Ishikawa (cell line): ENCODE results near the gene MLLT6.

Experiments used
- CEBPB ChIP-seq: IDR thresholded peaks from 2 replicates; pipeline ENCODE4 v1.6.1; 2012
- CREB1 ChIP-seq: IDR thresholded peaks from 2 replicates; pipeline ENCODE4 v1.6.1; 2012; ENCODE audit warnings: low read depth
- EP300 ChIP-seq: IDR thresholded peaks from 2 replicates; pipeline ENCODE4 v1.6.1; 2012; ENCODE audit warnings: borderline replicate concordance
- FOXM1 ChIP-seq: IDR thresholded peaks from 2 replicates; pipeline ENCODE4 v1.6.1; 2012; ENCODE audit warnings: low read depth, borderline replicate concordance
- TCF12 ChIP-seq: IDR thresholded peaks from 2 replicates; pipeline ENCODE4 v1.6.1; 2012; ENCODE audit warnings: low read depth
- TEAD4 ChIP-seq: IDR thresholded peaks from 2 replicates; pipeline ENCODE4 v1.6.1; 2012
- YY1 ChIP-seq: IDR thresholded peaks from 2 replicates; pipeline ENCODE4 v1.6.1; 2012; ENCODE audit warnings: low read depth
- ZBTB7A ChIP-seq: IDR thresholded peaks from 2 replicates; pipeline ENCODE4 v1.6.1; 2012; ENCODE audit warnings: low read depth
- TF ChIP-seq, protein P1 (sequence below): IDR thresholded peaks from 2 replicates; pipeline ENCODE4 v1.6.1; 2012
- TF ChIP-seq, protein P2 (sequence below): IDR thresholded peaks from 2 replicates; pipeline ENCODE4 v1.6.1; 2012; ENCODE audit warnings: low read depth, mild to moderate bottlenecking

DNA sequence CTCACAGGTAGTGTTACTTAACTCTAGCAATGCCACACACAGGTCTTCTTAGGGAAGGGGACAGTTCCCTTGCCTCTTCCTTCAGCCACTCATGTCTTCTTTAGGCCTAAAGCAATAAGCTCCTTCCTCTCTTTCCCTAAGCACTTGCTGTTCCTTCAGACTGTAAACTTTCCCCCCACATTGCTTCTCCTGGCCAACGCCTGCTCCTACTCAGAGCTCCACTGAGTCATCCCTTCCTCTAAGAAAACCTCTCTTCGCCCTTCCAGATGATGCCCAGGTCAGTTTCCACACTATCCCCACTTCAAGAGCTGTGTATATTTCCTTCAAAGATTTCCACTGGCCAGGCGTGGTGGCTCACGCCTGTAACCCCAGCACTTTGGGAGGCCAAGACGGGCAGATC lies 17.8 kb upstream of the MLLT6 start:
- no peak for TF ChIP-seq EP300
- TF ChIP-seq TCF12 = no peak
- TF ChIP-seq CEBPB = no peak
- no peak for TF ChIP-seq ZBTB7A
- TF ChIP-seq, protein P1, sequence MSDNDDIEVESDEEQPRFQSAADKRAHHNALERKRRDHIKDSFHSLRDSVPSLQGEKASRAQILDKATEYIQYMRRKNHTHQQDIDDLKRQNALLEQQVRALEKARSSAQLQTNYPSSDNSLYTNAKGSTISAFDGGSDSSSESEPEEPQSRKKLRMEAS = no peak
- no peak for TF ChIP-seq TEAD4
- TF ChIP-seq FOXM1 = no peak
- TF ChIP-seq, protein P2, sequence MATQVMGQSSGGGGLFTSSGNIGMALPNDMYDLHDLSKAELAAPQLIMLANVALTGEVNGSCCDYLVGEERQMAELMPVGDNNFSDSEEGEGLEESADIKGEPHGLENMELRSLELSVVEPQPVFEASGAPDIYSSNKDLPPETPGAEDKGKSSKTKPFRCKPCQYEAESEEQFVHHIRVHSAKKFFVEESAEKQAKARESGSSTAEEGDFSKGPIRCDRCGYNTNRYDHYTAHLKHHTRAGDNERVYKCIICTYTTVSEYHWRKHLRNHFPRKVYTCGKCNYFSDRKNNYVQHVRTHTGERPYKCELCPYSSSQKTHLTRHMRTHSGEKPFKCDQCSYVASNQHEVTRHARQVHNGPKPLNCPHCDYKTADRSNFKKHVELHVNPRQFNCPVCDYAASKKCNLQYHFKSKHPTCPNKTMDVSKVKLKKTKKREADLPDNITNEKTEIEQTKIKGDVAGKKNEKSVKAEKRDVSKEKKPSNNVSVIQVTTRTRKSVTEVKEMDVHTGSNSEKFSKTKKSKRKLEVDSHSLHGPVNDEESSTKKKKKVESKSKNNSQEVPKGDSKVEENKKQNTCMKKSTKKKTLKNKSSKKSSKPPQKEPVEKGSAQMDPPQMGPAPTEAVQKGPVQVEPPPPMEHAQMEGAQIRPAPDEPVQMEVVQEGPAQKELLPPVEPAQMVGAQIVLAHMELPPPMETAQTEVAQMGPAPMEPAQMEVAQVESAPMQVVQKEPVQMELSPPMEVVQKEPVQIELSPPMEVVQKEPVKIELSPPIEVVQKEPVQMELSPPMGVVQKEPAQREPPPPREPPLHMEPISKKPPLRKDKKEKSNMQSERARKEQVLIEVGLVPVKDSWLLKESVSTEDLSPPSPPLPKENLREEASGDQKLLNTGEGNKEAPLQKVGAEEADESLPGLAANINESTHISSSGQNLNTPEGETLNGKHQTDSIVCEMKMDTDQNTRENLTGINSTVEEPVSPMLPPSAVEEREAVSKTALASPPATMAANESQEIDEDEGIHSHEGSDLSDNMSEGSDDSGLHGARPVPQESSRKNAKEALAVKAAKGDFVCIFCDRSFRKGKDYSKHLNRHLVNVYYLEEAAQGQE = no peak
- no peak for TF ChIP-seq YY1
- no peak for TF ChIP-seq CREB1
